Measurements from ENCODE around the gene TJP1.

DNA sequence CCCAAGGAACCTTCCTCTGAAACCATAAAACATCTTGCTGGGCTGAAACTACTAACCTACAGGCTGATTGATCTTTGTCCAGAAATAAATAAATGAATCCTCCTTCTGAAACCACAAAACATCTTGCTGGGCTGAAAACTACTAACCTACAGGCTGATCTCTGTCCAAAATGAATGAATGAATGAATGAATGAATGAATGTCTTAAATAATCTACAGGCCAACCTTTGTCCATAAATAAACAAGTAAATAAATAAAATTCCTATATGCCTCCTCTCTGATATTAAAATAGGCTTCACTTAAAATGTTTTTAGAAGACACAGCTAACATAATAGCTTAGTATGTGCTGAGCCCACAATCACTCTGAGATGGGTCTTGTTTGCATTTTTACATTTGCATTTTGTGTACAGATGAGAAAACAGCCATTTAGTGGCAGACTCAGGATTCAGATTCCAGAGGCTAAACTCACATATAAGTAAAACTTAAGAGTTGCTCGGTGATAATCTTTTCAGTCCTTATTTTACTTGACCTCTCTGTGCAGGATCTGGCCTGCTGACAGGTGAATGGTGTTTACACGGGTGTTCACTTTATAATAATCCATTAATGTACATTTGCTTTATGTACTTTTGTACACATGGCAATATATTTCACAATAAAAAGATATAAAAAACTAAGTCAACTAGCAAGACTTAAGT, 10.4 kb downstream of the TJP1 start:
- TF ChIP-seq, protein P1, sequence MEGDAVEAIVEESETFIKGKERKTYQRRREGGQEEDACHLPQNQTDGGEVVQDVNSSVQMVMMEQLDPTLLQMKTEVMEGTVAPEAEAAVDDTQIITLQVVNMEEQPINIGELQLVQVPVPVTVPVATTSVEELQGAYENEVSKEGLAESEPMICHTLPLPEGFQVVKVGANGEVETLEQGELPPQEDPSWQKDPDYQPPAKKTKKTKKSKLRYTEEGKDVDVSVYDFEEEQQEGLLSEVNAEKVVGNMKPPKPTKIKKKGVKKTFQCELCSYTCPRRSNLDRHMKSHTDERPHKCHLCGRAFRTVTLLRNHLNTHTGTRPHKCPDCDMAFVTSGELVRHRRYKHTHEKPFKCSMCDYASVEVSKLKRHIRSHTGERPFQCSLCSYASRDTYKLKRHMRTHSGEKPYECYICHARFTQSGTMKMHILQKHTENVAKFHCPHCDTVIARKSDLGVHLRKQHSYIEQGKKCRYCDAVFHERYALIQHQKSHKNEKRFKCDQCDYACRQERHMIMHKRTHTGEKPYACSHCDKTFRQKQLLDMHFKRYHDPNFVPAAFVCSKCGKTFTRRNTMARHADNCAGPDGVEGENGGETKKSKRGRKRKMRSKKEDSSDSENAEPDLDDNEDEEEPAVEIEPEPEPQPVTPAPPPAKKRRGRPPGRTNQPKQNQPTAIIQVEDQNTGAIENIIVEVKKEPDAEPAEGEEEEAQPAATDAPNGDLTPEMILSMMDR (IDR thresholded peaks at IDR 0.05; ENCODE audit: poor library complexity) = no peak
- no peak for TF ChIP-seq EZH2 (IDR thresholded peaks at IDR 0.05; ENCODE audit: borderline replicate concordance)
